ENCODE results near the gene FAM169A. TPM values are rescaled to one million over a fixed set of nuclear protein-coding genes. Genes with fewer than 3 reads are reported as not detected.
"Not testable (repeated sequence)": the region's sequence is repeated elsewhere in the genome, so short reads cannot be mapped to it uniquely, and the experiment has no call there.

Gene FAM169A
- total and polyA plus RNA-seq, 5 experiments from 2014 or later: 5.7 to 26.1 (median 11.4) TPM

DNA sequence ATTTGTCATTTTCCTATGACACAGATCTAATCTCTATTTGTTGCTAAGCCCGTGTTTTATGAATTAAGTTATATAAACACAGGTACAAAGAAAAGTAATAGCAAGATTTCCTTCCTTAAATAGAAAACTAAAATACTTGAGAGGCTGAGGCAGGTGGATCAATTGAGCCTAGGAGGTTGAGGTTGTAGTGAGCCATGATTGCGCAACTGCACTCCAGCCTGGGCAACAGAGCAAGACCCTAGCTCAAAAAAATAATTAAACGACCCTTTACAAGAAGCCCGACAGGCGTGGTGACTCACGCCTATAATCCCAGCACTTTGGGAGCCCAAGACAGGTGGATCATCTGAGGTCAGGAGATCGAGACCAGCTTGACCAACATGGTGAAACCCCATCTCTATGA lies 36.8 kb downstream of the FAM169A start:
- ATAC-seq: no peak
- POLR2A ChIA-PET: no interaction called here
- Mint-ChIP-seq H3K27me3 (no peaks in the 10 kb centered on the region), H3K36me3 (peaks cover 3 to 70% (median 16%) of the 10 kb centered on the region in 3 donors), H3K27ac (no peak overlapping the region), H3K4me1 (peaks cover 0 to 6% (median 3%) of the 10 kb centered on the region in 4 donors), H3K4me3 (no peak overlapping the region), H3K9me3 (no peaks in the 10 kb centered on the region)
- no peak for DNase-seq

DNA sequence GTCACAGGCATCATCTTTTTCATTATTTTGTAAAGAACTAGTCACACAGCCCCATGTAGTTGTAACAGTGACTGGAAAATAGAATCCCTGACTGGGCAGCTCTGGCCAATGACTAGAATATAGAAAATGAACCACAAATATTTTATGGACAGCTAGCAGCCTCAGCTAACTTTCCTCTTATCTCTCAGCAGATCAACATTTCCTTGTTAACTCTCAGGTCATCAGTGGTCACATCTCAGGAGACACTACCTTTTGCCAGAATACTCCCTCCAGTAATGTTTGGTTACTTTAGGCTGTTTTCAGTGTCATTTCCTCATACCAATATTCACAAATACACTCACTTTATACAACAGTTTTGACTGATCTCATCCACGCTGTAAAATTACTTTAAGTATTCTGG lies 43.9 kb downstream of the FAM169A start:
- Mint-ChIP-seq H3K4me1 (peaks cover 11 to 26% (median 17%) of the 10 kb centered on the region in 4 donors), H3K27ac (peak overlapping the region in 1 of 10 donors; percentile 5), H3K27me3 (no peaks in the 10 kb centered on the region), H3K4me3 (no peak overlapping the region), H3K9me3 (no peaks in the 10 kb centered on the region), H3K36me3 (peaks cover 0 to 51% (median 9%) of the 10 kb centered on the region in 3 donors)
- POLR2A ChIA-PET: no interaction called here
- ATAC-seq: no peak
- DNase-seq: no peak

DNA sequence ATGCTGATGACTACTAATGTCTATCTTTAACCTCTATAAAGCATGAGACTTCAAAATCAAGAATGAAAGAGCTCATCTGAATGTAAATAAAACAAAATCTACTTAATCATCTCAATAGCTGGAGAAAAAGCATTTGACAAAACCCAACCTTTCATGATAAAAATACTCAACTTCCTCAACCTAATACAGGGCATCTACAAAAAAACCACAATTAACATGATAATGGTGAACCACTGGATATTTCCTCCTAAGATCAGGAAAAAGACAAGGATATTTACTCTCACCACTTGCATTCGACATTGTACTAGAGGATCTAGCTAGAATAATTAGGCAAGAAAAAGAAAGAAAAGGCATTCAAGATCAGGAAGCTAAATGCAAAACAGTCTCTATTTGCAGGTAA lies 49.3 kb downstream of the FAM169A start:
- DNase-seq: no peak
- H3K4me1 Mint-ChIP-seq: peaks cover 13 to 30% (median 21%) of the 10 kb centered on the region in 4 donors
- ATAC-seq: no peak
- peak overlapping the region in 1 of 10 donors; percentile 18 for H3K27ac Mint-ChIP-seq
- H3K36me3 Mint-ChIP-seq: peaks cover 0 to 51% (median 19%) of the 10 kb centered on the region in 3 donors
- no peak overlapping the region for H3K4me3 Mint-ChIP-seq
- H3K27me3 Mint-ChIP-seq: no peaks in the 10 kb centered on the region
- H3K9me3 Mint-ChIP-seq: no peaks in the 10 kb centered on the region
- POLR2A ChIA-PET: interaction anchor here (0.6 to 1.2 kb wide), 2 partner anchors 23 to 420 kb away, joined by 3 read pairs; no protein-coding TSS in a partner anchor

DNA sequence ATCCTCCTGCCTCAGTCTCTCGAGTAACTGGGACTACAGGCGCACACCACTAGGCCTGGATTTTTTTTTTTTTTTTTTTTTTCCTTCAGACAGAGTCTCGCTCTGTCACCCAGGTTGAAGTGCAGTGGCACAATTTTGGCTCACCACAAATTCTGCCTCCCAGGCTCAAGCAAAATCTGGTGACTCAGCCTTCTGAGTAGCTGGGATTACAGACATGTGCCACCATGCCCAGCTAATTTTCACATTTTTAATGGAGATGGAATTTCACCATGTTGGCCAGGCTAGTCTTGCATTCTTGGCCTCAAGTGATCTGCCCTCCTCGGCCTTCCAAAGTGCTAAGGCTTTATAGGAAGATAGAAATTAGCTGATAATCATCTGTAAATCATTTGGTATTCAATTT lies 55.3 kb downstream of the FAM169A start:
- Mint-ChIP-seq H3K4me1 (peaks cover under 1 to 15% (median 7%) of the 10 kb centered on the region in 4 donors), H3K9me3 (no peaks in the 10 kb centered on the region), H3K4me3 (no peak overlapping the region), H3K27ac (no peak overlapping the region), H3K27me3 (no peaks in the 10 kb centered on the region), H3K36me3 (peaks cover 0 to 40% (median 20%) of the 10 kb centered on the region in 3 donors)
- DNase-seq (no peak), ATAC-seq (no peak)
- POLR2A ChIA-PET: no interaction called here

DNA sequence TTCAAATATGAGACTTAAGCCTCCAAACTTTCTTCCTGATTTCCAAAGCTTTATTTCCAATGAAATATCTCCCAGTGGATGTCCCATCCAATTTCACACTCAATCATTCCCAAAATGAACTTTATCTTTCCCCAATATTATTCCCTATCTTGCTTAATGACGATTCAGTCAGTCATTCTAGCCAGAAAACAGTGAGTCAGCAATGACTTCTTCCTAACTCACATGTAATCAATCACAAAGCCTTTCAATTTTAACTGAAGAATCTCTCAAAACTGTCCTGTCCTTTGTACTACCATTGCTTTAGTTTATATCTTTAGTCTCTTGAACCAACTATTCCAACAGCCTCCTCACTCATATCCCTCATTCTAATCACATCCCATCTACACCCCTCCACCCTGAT lies 64.2 kb downstream of the FAM169A start:
- POLR2A ChIA-PET: no interaction called here
- no peaks in the 10 kb centered on the region for H3K9me3 Mint-ChIP-seq
- H3K4me1 Mint-ChIP-seq: peaks cover 0 to 11% (median 2%) of the 10 kb centered on the region in 4 donors
- H3K4me3 Mint-ChIP-seq: no peak overlapping the region
- H3K27me3 Mint-ChIP-seq: no peaks in the 10 kb centered on the region
- H3K27ac Mint-ChIP-seq: peak overlapping the region in 4 of 10 donors; percentile 1 to 35 (median 25)
- H3K36me3 Mint-ChIP-seq: peaks cover 0 to 57% (median 4%) of the 10 kb centered on the region in 3 donors
- no peak for DNase-seq
- no peak for ATAC-seq

DNA sequence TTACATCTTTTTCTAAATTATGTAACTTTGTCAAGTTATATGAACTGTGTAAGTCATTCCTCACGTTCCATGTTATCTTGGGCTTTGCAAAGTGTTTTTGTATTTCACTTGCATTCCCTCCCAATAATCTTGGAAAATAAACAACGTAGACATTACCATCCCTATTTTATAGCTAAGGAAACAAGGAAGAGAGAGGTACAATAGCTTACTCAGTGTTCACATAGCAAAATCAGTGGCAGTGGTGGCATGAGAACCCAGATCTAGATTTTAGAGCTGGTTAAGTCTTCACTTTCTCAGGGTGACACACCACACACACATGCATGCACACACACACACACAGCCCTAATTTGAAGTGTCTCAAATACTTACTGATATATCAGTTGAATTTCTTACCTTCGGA lies 65.0 kb downstream of the FAM169A start:
- Mint-ChIP-seq H3K36me3 (peaks cover 0 to 64% (median 4%) of the 10 kb centered on the region in 3 donors), H3K27me3 (no peaks in the 10 kb centered on the region), H3K27ac (no peak overlapping the region), H3K4me1 (peaks cover 0 to 4% (median 2%) of the 10 kb centered on the region in 4 donors), H3K4me3 (no peak overlapping the region), H3K9me3 (no peaks in the 10 kb centered on the region)
- POLR2A ChIA-PET: no interaction called here
- DNase-seq (no peak), ATAC-seq (no peak)

DNA sequence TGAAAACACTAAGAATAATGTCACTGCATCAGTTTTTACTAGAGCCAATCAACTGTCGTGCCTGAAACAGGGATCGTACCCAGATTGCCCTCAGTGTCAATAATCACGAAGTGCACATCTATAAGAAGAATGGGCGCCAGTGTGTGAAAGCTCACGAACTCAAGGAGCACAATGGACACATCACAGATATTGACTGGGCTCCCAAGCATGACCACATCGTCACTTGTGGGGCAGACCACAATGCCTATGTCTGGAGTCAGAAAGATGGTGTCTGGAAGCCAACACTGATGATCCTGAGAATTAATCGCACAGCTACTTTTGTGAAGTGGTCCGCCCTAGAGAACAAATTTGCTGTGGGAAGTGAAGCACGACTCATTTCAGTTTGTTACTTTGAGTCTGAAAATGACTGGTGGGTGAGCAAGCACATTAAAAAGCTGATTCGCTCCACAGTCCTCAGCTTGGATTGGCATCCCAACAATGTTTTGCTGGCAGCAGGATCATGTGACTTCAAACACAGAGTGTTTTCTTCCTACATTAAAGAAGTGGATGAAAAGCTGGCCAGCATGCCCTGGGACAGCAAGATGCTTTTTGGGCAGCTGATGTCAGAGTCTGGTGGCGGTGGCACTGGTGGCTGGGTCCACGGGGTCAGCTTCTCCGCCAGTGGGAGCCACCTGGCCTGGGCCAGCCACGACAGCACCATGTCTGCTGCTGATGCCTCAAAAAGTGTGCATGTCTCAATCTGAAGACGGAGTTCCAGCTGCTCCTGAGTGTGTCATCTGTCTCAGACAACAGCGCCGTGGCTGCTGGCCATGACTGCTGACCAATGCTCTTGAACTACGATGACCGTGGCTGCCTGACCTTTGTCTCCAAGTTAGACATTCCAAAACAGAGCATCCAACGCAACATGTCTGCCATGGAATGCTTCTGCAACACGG lies 66.9 kb downstream of the FAM169A start:
- Mint-ChIP-seq H3K27me3 (no peaks in the 10 kb centered on the region), H3K36me3 (peaks cover 4 to 74% (median 11%) of the 10 kb centered on the region in 3 donors), H3K9me3 (no peaks in the 10 kb centered on the region), H3K27ac (peak overlapping the region in 2 of 10 donors; percentile 11 to 41), H3K4me3 (no peak overlapping the region), H3K4me1 (peaks cover 0 to 3% (median under 1%) of the 10 kb centered on the region in 4 donors)
- ATAC-seq: no peak
- POLR2A ChIA-PET: no interaction called here
- DNase-seq: no peak

DNA sequence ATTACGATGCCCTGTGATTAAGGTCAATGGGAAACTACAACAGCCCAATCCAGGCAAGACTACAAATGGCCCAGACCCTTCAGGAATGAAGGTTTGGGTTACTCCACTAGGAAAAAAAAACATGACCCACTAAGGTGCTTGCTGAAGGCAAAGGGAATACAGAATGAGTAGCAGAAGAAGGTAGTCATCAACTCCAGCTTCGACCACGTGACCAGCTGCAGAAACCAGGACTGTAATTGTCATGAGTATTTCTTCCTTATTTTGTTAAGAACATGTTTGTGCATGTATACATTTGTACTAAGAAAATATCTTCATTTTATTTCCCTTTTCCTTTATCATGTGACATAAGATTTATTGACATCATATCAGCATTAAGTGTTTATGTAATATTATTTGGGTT lies 74.5 kb downstream of the FAM169A start:
- H3K27ac Mint-ChIP-seq, ATAC-seq, H3K4me3 Mint-ChIP-seq, H3K9me3 Mint-ChIP-seq, POLR2A ChIA-PET, H3K4me1 Mint-ChIP-seq, DNase-seq, H3K27me3 Mint-ChIP-seq: not testable (repeated sequence)
- peaks cover 13 to 94% (median 30%) of the 10 kb centered on the region in 3 donors for H3K36me3 Mint-ChIP-seq

DNA sequence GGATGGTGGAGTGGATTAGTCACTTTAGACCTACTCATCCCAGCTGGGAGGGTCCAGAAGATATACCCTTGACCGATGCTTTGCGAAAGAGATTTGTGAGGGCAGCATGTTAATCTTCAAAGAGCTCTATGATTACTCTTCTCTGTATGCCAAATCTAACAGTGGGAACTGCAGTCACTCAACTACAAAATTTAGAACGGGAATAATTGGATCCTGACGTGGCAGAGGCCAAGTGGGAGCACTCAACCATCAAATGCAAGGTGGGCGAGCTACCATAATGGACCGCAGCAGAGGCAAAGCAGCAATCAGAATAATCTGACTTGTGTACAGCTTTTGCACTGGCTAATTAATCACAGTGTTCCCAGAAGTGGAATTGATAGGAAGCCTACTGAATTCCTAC lies 78.8 kb downstream of the FAM169A start:
- POLR2A ChIA-PET: no interaction called here
- Mint-ChIP-seq H3K27ac (no peak overlapping the region), H3K4me3 (no peak overlapping the region)

DNA sequence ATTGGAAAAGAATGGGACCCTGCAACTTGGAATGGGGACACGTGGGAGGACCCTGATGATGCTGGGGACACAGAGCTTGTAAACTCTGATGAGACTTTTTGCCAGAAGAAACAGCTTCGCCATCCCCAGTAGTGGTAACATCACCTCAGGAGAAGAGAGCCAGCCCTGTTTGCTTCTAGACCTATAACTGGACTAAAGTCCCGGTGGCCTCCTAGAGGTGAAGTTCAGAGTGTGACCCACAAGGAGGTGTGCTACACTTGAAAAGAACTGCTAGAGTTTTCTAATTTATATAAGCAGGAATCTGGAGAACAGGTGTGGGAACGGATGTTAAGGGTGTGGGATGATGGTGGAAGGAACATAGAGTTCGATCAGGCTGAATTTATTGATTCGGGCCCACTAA lies 79.3 kb downstream of the FAM169A start:
- ATAC-seq (no peak), DNase-seq (no peak)
- H3K27ac Mint-ChIP-seq: peak overlapping the region in 2 of 10 donors; percentile 21 to 28
- H3K36me3 Mint-ChIP-seq: peaks cover under 1 to 68% (median 12%) of the 10 kb centered on the region in 3 donors
- POLR2A ChIA-PET: no interaction called here
- H3K27me3 Mint-ChIP-seq: no peaks in the 10 kb centered on the region
- H3K4me1 Mint-ChIP-seq: peaks cover 0 to 4% (median 0%) of the 10 kb centered on the region in 4 donors
- no peaks in the 10 kb centered on the region for H3K9me3 Mint-ChIP-seq
- H3K4me3 Mint-ChIP-seq: no peak overlapping the region

More for the DNA sequence above, 78.8 kb downstream of the FAM169A start:
- Mint-ChIP-seq H3K27me3 (no peaks in the 10 kb centered on the region), H3K9me3 (no peaks in the 10 kb centered on the region), H3K4me1 (peaks cover 0 to 4% (median 0%) of the 10 kb centered on the region in 4 donors), H3K36me3 (peaks cover 5 to 71% (median 15%) of the 10 kb centered on the region in 3 donors)
- no peak for ATAC-seq
- DNase-seq: no peak

DNA sequence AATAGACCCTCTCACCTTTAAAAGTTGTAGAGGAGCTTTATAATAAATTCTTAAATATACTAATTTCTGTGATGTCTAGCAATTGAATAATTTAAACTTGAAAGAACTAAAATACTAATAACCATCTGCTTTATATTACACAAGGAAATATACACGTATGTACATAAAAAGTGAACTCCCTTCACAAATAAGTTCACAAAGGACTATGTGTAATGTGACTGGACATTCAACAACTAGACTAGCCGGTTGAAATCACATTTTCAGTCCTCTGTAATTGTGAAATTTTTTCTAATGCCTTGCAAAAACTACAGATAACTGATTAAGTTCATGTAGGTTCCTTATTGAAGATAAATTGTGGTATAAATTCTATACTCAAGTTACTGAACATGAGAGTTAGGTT lies 87.6 kb downstream of the FAM169A start:
- Mint-ChIP-seq H3K9me3 (no peaks in the 10 kb centered on the region), H3K4me1 (peaks cover 0 to 2% (median 0%) of the 10 kb centered on the region in 4 donors), H3K27ac (peak overlapping the region in 3 of 10 donors; percentile 10 to 65 (median 11)), H3K36me3 (peaks cover 0 to 64% (median 3%) of the 10 kb centered on the region in 3 donors), H3K27me3 (no peaks in the 10 kb centered on the region), H3K4me3 (no peak overlapping the region)
- ATAC-seq (no peak), DNase-seq (no peak)
- POLR2A ChIA-PET: no interaction called here

DNA sequence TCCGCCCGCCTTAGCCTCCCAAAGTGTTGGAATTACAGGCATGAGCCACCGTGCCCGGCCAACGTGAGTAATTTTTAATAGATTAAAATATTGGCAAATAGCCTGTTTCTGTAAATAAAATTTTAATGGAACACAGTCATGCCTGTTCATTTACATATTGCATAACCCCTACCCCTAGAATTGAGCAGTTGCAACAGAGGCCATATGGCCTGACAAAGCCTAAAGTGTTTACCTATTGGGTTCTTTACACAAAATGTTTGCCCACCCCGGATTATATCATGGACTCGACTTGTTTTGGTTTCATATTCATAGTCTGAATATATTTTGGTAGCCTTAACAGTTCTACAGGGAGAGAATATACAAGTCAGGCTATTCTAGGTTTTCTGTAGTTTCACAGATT lies 93.8 kb downstream of the FAM169A start:
- POLR2A ChIA-PET: no interaction called here
- Mint-ChIP-seq H3K27ac (peak overlapping the region in 1 of 10 donors; percentile 52), H3K4me1 (peaks cover 0 to 17% (median 12%) of the 10 kb centered on the region in 4 donors), H3K27me3 (no peaks in the 10 kb centered on the region), H3K9me3 (no peaks in the 10 kb centered on the region), H3K36me3 (peaks cover 0 to 69% (median 11%) of the 10 kb centered on the region in 3 donors), H3K4me3 (no peak overlapping the region)
- no peak for DNase-seq
- no peak for ATAC-seq

DNA sequence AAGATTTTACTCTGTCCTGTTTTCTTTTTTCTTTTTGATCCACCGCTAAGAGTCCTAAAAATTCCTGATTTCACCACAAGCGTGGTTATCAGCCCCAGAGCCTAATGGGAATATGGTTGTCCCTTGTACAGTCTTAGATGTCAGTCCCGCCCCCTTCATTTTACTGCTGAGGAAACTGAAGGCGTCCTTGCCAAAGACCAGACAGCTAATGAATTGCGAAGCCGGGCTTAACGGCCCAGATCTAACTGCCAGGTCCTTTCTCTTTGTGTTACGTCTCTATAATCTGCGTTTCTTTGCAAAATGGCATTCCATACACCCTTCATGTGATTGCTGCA lies 98.6 kb downstream of the FAM169A start:
- peak in 1 of 10 donors; percentile 18 for DNase-seq
- Mint-ChIP-seq H3K9me3 (no peaks in the 10 kb centered on the region), H3K27me3 (no peaks in the 10 kb centered on the region), H3K27ac (peak overlapping the region; percentile 89 to 100 (median 98)), H3K4me1 (peaks cover 8 to 48% (median 34%) of the 10 kb centered on the region in 4 donors), H3K36me3 (peaks cover 8 to 42% (median 9%) of the 10 kb centered on the region in 3 donors), H3K4me3 (peak overlapping the region; percentile 97 to 100 (median 99))
- ATAC-seq: peak; percentile 10 to 16
- POLR2A ChIA-PET: interaction anchor here (1.0 to 2.4 kb wide), 6 partner anchors 13 to 744 kb away, joined by 3 to 9 read pairs (median 4); partner anchors contain the start of genes ANKRD31, CERT1, HEXB and HMGCR
